Measurements from ENCODE around the gene TRIM31. TPM values are rescaled to one million over a fixed set of nuclear protein-coding genes. Genes with fewer than 3 reads are reported as not detected.

Gene TRIM31
- total RNA-seq: not detected in 2 replicates

DNA sequence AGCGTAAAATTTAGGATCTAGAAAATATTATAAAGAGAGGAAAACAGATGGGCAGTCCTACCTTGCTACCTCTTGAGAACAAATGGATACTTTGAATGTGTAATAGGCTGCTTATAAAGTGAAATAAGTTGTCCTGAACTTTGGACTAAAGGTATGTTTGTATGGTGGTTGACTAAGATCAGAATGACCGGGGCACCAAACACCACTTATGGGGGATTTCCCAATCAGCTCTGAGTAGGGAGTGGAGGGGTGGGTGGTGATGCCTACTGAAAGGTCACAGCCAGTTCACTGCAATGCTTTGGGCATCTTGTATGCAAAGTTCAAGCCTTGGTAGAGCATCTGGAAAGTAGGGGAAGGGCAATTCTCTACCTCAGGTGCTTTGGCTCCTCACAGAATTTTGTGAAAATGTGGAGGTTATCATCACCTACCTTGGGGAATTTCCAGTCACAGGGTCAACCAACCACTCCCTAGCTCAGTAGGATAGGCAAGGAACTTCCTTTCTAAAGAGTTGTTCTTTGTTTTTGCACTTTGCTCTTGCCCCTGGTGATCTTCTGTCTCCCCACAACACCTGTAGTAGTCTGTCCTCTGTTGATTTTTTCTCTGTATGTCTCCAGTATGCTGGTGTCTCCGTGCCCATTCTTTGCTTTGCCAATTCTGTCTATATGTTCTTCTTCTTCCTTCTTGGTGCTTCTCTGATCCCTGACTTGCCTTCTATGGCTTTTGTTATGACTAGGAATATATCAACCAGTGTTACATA lies at the start of gene TRIM31:
TRIM31 (minus strand) TSS at position 88 of the 757 bp plus-strand sequence. CDS start 285 bp downstream, outside the sequence.

GRCh38 chr6:30160785-30161531 lies 48.1 kb upstream of the TRIM31 start, which contains the start of gene TRIM10:
Gene TRIM10, minus strand, starts transcription at chr6:30161211. Its CDS starts 353 bp downstream, at chr6:30160858.

GRCh38 chr6:30135757-30136156 lies 22.9 kb upstream of the TRIM31 start, which contains the start of gene TRIM40:
Gene TRIM40, plus strand, starts transcription at chr6:30136140. Its CDS starts 897 bp downstream, at chr6:30137037.

GRCh38 chr6:30075094-30075789 lies 37.6 kb downstream of the TRIM31 start, which contains the start of gene RNF39:
Gene RNF39, minus strand, starts transcription at chr6:30075769. Its CDS starts 184 bp downstream, at chr6:30075585.

GRCh38 chr6:30066577-30067459 lies 46.1 kb downstream of the TRIM31 start, which contains the start of gene PPP1R11:
Gene PPP1R11, plus strand, starts transcription at chr6:30067198. Its CDS starts 213 bp downstream, at chr6:30067411.

DNA sequence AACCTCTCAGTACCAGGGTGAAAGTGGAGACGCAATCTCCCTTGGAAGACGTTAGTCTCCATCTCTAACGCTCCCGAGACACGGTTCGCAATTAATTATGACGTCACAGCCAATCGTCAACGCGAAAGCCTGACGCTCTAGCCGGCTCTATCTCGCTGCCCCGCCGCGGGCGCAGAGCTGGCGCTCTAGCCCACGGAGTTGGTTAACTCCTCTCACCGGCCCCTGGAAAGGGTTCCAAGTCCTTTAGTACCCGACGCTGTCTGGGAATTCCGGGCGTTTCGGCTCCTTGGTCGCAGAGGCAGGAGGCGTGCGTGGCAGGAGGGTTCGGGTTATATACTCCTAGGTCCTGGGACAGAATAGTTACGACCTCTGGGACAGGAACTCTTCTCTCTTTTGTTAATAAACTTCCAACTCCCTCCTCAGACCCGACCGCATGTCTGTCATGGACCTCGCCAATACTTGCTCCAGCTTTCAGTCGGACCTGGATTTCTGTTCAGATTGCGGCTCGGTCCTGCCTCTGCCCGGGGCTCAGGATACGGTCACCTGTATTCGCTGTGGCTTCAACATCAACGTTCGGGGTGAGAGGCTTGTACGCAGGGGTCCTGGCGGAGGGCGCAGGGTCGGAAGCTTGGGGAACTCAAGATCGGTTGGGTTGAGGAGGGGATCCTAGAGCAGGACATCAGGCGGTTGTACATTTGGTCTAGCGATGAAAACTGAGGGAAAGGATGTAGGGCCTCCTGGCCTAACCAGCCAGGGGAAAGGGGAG lies 51.6 kb downstream of the TRIM31 start, which contains the start of gene POLR1H:
POLR1H (plus strand) TSS at position 174 of the 766 bp plus-strand sequence; CDS start at position 434, 260 bp downstream.

Other genes with a start within 250 kb of the TRIM31 start
- 219 and 530 TPM in 2 replicates for gene HLA-A, start 170.6 kb downstream of the TRIM31 start, total RNA-seq
- gene POLR1H, start 51.8 kb downstream of the TRIM31 start, total RNA-seq: 16.4 and 23.5 TPM in 2 replicates
- 17.0 and 19.8 TPM in 2 replicates for gene PPP1R11, start 45.9 kb downstream of the TRIM31 start, total RNA-seq
- not detected in 2 replicates for gene RNF39, start 37.3 kb downstream of the TRIM31 start, total RNA-seq
- not detected in 2 replicates for gene TRIM40, start 23.1 kb upstream of the TRIM31 start, total RNA-seq
- under 0.01 and 0.13 TPM in 2 replicates for gene TRIM10, start 48.1 kb upstream of the TRIM31 start, total RNA-seq
- not detected in 2 replicates for gene TRIM15, start 50.5 kb upstream of the TRIM31 start, total RNA-seq
- gene TRIM26, start 100.3 kb upstream of the TRIM31 start, total RNA-seq: 22.8 and 27.0 TPM in 2 replicates
- gene TRIM39, start 213.8 kb upstream of the TRIM31 start, total RNA-seq: 6.6 and 8.4 TPM in 2 replicates
- gene RPP21, start 232.1 kb upstream of the TRIM31 start, total RNA-seq: 16.5 and 21.1 TPM in 2 replicates

All from aortic smooth muscle cell (primary cell).